NCI-H69 (cell line): ENCODE results near the gene ZBTB24.

Source experiments
- DNase-seq: peaks from one replicate; lab custom pipeline; 2025; lab: John Stamatoyannopoulos, UW

ZBTB24 gene

DNA sequence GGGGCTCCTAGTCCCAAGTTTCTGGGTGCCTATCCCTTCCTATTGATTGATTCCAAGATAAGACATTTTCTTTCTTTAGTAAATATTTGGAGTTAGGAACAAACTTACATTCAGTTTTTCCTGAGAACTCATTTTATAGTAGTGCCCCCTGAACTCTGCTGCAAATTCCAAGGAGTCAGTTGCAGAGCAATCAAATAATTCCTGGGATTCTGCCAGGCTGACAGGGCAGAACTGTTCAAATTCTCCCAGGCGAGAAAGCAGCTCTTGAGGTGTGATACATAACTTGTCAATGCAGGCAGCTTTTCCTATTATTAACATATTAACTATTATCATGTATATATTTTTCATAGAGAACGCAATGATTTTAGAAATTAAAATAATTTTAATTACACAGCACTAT is 15.9 kb upstream of the ZBTB24 start:
- no peak for DNase-seq

DNA sequence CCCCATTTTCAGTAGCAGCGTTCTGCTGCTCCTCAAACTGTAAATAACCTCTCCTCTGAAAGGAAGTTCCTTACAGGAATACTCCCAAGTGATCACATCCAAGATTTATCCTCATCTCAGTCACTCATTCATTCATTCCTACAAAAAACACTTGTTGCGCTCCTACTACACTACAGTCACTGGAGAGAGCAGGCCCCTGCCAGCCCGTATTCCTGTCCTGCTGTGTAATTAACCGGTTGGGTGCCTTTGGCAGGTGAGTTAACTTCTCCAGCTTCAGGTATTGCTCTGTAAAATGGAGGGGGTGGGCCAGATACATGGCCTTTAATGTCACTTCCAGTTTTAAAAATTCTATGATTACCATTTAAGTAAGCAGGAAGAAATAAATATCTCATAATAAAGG is 15.0 kb upstream of the ZBTB24 start:
- peak; percentile 67 for DNase-seq

DNA sequence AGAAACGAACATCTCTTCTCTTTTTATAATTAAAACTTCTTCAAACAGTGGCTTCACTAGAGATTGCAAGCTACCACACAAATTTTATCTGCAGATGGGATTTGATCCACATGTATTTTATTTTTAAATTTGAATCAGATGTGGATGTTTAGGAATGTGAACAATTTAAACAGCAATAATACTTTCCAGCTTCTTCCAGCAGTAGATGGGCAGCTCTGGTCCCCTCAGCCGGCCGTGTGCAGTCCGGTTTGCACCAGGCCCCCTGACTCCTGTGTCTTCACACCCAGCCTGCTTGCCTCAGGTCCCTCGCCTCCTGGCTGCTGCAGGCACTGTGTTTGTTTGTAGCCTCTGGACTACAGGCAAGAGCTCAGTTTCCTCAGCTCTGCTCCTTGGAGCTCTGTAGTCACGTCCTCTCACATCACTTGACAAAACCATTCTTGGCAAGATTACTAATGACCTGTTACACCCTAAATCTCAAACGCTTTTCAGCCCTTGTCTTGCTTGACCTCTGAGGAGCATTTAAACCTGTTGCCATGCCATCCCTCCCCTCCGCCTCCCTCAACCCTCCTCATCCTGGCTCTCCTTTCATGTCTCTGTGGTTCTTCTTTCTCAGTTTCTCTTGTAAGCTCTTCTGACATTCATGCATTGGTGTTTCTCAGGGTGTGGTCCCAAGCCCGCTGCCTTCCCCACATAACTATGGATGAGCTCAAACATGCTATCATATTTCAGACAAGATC is 13.2 kb upstream of the ZBTB24 start:
- no peak for DNase-seq

DNA sequence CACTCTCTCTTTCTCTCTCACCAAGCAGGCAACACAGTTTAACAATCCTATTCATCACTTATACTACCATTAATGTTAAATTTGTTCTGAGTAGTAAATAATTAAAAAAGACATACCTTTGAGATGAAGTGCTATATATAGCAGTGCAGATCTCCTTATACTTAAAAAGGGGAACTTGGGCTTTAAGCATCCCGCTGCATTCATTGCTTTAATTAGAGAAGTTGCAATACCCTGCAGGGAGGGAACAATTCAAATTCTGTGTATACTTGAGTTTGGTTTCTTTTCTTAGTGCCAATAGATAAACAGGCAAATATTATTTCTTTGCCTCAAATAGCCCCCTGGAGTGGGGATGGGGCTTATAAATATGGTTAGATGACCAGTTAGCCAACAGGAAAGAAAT is 10.8 kb upstream of the ZBTB24 start:
- DNase-seq, result no peak

DNA sequence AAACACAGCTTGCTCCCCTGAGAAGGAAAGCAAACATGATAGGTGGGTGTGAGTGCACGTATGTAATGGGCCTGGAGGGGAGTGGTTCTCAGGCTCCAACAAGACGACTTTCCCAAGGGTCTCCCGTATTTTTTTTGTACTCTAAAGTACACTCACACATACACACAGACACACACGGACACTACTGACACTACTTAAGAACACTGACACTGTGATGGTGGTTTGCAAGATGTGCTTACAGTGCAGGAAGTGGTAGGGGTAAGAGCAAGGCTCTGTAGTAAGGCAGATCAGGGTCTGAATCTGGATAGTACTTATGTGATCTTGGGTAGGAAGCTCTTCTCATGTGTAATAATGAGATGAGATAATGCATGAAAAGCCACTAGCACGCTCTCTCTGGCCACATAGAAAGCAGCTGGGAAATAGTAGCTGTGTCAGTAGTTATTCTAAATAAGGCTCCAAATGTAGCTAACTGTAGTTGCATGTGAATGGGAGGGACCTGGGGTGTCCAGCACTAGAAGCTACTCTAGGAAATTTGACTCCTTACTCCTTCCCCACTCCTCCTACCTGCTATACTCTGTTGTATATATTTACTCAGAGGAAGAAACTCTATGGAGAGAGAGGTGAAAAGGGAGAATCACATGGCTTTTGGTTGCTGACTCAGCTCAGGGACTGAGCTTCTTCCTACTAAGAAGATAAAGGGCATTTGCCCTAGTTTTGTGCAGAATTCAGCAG is 8.4 kb upstream of the ZBTB24 start:
- DNase-seq, result peak; percentile 7

DNA sequence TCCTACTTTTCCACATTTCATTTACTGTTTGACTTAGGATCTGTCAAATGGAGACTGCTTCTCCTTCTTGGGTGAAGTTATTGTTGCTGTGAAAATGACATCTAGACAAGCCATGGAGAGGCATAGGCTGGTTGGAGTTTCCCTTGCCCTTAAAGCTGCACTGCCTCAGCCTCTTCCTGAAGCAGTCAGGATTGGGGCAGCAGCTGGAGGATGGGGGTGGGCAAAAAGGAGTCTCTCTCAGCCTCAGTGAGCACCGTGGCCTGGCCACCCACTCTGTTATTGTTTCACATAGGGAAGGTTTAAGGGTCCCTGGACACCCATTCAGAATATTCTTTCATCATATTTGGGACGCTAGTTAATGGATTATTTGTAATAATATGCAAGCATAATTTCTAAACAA is 7.7 kb upstream of the ZBTB24 start:
- no peak for DNase-seq

DNA sequence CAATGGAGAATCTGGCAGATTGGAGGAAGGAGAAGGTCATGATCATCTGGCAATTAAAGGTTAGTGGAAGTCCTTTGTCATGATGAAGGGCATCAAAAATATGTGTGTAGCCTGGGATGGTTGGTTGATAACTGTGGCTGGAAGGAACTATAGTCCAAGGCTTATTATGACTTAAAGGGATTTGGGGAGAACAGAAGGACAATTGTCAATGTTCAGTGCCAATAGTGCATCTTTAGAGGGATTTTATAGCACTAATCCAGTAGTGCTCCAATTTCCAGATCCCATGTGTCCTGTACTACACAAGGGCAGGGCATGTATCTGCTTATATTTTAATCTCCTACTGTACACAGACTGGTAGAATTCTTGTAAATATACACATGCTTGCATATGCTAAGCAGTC is 5.0 kb upstream of the ZBTB24 start:
- DNase-seq, result no peak

DNA sequence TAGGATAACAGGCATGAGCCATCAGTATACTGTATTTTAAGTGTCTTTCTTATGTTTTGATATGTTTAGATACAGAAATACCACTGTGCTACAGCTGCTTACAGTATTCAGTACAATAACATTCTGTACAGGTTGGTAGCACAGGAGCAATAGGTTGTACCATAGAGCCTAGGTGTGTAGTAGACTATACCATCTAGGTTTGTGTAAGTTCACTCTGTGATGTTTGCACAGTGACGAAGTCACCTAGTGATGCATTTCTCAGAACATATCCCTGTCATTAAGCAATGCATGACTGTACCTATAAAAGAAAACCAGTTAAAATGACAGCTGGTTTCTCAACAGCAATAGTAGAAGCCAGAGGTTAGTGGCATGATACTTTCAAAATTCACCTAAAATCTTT is 3.0 kb upstream of the ZBTB24 start:
- peak; percentile 27 for DNase-seq

DNA sequence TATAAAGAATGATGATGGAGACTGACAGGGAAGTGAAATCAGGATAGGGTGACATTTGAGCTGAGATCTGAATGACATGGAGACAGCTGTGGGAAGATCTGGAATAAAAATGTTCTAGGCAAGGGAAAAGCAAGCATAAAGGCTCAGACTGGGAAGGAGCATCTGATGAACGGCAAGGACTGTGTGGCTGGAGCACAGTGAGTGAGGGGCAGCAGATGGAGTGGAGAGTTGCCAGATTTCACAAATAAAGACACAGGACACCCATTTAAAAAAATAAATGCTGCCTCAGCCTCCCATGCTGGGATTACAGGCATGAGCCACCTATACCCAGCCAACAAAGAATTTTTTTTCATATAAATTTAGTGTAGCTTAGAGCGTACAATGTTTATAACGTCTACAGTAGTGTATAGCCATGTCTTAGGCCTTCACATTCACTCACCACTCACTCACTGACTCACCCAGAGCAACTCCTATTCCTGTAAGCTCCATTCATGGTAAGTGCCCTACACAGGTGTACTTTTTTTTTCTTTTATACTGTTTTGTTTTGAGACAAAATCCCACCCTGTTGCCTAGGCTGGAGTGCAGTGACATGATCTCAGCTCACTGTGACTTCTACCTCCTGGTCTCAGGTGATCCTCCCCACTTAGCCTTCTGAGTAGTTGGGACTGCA is 2.4 kb upstream of the ZBTB24 start:
- peak; percentile 2 for DNase-seq

DNA sequence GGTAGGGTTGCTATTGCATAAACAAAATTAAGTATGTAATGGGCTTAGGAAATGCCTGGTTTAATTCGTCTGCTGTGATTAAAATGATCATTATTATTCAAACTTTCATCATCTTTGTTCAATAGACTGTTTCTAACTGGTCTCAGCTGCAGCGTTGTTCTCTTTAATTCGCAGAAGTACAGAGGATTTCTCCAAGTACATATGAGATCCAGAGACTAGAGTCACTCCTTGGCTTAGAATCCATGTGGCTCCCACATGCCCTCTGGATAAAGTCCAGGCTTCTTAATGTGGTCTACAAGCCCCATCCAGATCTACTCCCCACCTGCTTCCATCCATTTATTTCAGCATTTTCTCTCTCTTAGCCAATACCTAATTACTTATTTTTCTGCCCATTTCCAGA is 1.1 kb upstream of the ZBTB24 start:
- no peak for DNase-seq

DNA sequence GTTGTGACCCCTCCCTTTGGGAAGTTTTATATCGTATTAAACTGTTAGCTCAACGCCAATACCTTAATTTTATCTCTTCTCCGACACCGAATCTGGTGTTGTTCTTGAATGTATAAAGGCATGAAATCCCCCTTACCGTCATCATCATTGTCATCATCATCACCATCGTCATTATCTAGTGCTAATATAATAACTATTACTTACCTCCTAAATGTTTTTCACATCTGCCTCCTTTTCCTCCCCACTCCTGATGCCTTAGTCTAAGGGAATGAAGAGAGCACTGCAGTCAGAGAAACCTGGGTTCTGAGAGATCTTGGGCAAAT is 677 bp upstream of the ZBTB24 start:
- no peak for DNase-seq

DNA sequence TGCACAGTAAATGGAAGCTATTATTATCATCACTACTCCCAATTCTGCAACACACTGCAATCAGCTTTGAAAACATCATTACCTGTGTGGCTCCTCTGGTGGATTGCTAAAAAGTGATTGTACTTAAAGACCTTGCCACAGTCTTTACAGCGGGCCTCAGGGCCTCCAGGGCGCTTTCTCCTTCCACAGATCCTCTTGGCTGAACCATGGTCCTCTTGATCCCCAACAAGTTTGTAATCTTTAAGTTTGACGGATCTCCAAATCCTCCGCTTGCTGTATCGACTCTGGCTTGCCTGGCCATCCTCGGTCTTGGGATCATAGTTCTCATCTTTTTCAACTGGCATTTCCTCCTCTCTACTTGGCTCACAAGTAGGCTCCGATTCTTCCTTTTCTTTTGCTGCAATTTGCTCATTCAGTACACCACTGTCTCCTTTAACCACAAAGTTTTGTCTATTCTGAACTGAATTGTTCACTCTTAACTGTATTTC is 2.0 kb downstream of the ZBTB24 start:
- no peak for DNase-seq

DNA sequence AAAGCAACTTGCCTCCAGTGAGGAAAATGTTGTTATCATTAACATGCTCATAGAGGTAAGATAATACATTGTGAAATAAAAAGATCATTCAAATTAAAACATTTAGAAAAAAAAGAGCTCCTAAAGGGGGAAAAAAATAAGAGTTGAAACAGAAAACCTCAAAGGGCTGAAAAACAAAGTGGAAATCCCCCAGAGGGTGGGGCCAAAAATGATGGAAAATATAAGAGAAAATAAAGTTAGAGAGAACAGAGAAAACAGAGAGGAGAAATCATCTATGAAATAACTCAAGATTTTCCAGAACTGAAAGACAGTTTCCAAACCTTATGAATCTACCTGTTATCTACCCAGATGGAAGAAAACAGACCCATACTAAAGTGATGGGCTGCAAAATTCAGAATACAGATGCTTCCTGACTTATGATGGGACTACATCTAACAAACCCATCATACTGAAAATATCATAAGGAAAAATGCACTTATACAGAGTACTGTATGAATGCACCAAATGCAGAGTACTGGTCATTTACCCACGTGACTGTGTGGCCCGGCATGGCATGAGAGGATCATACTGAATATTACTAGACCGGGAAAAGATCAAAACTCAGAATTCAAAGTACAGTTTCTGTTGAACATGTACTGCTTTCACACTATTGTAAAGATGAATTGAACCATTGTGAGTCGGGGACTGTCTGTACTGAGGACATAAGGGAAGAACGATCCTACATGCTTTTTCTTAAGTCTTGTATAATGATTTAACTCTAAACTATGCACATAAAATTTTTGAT is 4.0 kb downstream of the ZBTB24 start:
- no peak for DNase-seq

DNA sequence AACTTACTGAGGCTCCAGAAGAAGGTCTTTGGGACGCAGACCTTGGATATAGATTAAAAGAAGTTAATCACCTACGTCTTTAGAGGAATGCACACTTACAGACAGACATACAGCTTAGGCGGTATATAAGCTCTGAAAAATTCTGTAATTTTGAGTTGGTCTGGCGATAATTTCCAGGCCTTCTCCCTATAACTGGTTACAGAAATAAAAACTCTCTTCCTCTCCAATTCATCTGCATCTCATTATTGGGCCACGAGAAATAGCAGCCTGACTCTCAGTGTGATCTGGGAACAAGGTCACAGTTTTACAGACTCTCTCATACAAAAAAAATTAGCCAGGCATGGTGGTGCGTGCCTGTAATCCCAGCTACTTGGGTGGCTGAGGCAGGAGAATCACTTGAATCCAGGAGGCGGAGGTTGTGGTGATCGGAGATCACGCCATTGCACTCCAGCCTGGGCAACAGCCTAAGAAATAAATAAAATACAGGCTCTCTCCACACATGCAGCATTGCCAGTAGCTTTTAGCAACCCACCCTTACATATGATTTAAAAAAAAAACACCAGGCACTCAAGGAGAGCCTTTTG is 4.7 kb downstream of the ZBTB24 start:
- DNase-seq, result no peak

DNA sequence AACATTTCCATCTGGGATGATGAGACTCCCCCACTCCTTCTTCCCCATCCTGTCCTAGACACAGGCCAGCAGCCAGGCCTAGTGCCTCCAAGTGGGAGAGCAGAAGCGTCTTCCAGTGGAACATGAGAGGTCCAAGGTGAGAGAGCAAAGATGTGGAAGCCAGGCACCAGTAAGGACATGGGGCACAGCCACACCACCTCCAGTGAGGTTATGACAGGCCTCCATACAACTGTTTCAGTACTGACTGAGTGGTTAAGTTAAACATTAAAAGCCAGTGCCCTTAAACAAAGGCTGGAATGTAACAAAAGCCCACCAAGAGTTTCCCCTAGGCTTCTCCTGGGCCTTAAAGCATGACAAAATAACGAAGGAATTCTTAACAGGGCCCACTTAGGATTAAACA is 5.3 kb downstream of the ZBTB24 start:
- DNase-seq, result no peak

DNA sequence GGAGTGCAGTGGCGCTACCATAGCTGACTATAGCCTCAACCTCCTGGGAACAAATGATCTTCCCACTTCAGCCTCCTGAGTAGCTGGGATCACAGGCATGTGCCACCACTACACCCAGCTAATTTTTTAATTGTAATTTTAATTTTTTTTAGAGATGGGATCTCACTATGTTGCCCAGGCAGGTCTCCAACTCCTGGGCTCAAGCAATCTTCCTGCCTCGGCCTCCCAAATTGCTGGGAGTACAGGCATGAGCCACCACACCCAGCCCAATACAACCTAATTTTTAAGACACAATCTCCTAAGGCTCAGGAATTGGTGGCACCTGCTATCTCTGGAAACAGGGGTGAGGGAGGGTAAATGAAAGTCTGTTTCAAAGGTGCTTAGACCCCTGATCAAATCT is 5.8 kb downstream of the ZBTB24 start:
- no peak for DNase-seq

DNA sequence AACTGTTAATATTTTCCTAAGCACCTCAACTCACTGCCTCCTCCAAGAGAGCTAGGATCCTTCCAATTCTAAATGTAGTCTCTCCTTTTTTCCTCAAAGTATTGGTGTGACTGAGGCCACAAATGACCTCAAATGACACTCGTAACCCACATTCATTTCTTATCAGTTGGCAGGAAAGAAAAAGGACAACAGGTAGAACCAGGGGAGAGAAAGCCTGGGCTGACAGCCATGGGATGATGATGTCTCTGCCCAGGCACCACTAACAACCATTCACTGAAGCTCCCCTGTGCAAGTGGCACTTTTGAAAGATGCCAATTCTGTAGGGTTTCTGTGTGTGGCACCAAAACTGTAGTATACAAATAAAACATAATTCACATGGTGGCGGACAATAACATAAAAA is 7.4 kb downstream of the ZBTB24 start:
- no peak for DNase-seq

DNA sequence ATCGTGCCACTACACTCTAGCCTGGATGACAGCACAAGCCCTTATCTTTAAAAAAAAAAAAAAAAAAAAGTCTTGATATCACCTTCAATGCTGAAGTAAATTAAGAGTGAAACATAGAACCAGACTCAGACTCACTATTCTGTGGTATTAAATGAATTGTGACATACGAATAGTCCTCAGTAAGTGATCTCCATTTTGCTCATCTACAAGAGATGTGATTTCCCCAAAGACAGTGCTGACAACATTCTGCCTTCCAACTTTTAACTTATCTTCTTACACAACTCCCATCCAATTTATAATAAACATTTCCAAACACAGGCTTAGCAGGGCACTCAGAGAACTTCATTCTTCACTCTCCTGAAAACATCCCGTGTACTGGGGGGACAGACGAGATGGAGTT is 8.0 kb downstream of the ZBTB24 start:
- no peak for DNase-seq

DNA sequence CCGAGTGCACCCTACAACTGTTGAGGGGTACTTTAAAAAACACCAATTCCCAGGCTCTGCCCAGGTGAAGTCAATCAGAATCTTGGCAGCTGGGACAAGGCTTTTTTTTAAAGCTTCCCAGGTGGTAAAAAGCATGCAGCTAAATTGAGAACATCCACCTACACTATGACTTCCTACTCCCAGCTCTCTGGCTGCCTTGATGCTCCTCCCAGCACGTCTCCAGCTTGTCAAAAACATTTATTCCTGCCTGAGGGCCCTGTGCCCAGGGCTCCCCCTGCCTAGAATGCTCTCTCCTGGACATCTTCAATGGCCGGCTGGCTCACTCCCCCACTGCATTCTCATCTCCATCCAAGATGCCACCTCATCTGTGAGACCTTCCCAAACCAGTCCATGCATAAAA is 9.9 kb downstream of the ZBTB24 start:
- DNase-seq, result no peak

DNA sequence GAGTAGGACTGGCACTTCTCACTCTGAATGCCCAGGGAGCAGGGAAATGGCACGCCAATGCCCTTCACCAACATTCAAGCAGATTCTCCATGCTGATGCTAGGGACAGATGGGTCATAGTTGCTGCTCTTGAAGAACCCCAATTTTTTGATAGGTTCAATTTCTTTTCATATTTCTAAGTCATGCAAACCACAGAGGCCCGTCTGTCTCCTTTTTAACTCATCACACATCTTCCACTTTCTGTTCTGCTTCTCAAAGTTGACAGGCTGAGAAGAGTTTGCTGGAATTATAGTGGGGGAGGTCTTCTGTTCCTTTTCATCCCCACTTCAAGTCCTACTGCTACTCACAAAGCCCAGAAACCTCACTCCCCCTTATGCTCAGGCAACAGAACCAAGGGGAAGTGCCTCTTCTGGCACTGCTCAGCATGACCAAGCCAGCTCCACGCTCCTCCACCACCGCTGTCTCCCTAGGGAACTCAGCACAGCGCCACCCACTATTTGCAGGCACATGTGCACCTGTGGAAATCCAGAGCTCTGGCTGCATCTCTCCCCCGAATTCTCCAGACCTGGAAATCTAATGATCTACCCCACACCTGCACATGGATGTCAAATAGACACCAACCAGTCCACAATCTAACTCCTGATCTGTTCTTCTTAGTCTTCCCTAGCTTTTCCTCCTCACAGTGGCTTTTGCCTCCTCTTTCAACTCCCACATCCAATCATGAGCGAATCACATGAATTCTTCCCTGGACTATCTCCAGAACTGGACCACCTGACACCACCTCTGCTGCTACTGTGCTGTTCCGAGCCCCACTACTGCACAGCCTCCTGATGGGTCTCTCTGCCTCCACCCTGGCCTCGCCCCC is 10.7 kb downstream of the ZBTB24 start:
- no peak for DNase-seq
